Measurements from ENCODE around the gene TNFSF13B. TPM values are rescaled to one million over a fixed set of nuclear protein-coding genes. Genes with fewer than 3 reads are reported as not detected.

The TNFSF13B gene
- total RNA-seq, 4 donors from 2014 or later, result 0.31 to 2.1 (median 1.6) TPM; not detected in 1

GRCh38 chr13:108342369-108343289, 73.1 kb downstream of the TNFSF13B start:
- WGBS, 2 donors, result 37 to 55% methylated on average over 7 of the region's 7 CpGs
- no peaks in the 10 kb centered on the region for H3K27me3 ChIP-seq
- no peak for DNase-seq
- intact Hi-C loops (cut with DNase I), result loop anchor here (10.0 kb wide), 1 partner anchor 552 kb away; no protein-coding TSS in a partner anchor
- no peaks in the 10 kb centered on the region for H3K36me3 ChIP-seq
- no peaks in the 10 kb centered on the region for H3K9me3 ChIP-seq
- H3K4me3 ChIP-seq, result no peak overlapping the region
- H3K4me1 ChIP-seq, result no peaks in the 10 kb centered on the region
- no peak overlapping the region for H3K27ac ChIP-seq
- TF ChIP-seq CTCF (IDR thresholded peaks at IDR 0.05), result peak in 2 of 6 experiments; percentile 23 to 34
- no peak for TF ChIP-seq POLR2A (IDR thresholded peaks at IDR 0.05)

GRCh38 chr13:108345016-108345415, 75.5 kb downstream of the TNFSF13B start:
- intact Hi-C loops (cut with DNase I), result loop anchor here (10.0 kb wide), 1 partner anchor 550 kb away; no protein-coding TSS in a partner anchor
- WGBS, 2 donors, result 87 to 88% methylated on average over 10 of the region's 10 CpGs
- DNase-seq, result no peak
- no peak overlapping the region for H3K4me3 ChIP-seq
- H3K27me3 ChIP-seq, result no peaks in the 10 kb centered on the region
- TF ChIP-seq POLR2A (IDR thresholded peaks at IDR 0.05) (no peak), CTCF (IDR thresholded peaks at IDR 0.05) (no peak)
- H3K36me3 ChIP-seq, result no peaks in the 10 kb centered on the region
- H3K9me3 ChIP-seq, result no peaks in the 10 kb centered on the region
- H3K27ac ChIP-seq, result no peak overlapping the region
- no peaks in the 10 kb centered on the region for H3K4me1 ChIP-seq

- Histone ChIP-seq H3K4me1 (no peaks in the 10 kb centered on the region), H3K9me3 (no peaks in the 10 kb centered on the region), H3K27me3 (no peaks in the 10 kb centered on the region), H3K4me3 (no peak overlapping the region), H3K27ac (no peak overlapping the region), H3K36me3 (no peaks in the 10 kb centered on the region)
- intact Hi-C loops (cut with DNase I), result loop anchor here (10.0 kb wide), 1 partner anchor 548 kb away; no protein-coding TSS in a partner anchor
- no peak for DNase-seq
- WGBS, 2 donors, result 46 to 53% methylated on average over 8 of the region's 8 CpGs
- TF ChIP-seq POLR2A (IDR thresholded peaks at IDR 0.05), result no peak
- TF ChIP-seq CTCF (IDR thresholded peaks at IDR 0.05), result no peak
These were observed 76.9 kb downstream of the TNFSF13B start for GRCh38 chr13:108346376-108346775.

- Histone ChIP-seq H3K36me3 (no peaks in the 10 kb centered on the region), H3K27ac (no peak overlapping the region), H3K4me3 (no peak overlapping the region), H3K9me3 (no peaks in the 10 kb centered on the region), H3K4me1 (no peaks in the 10 kb centered on the region), H3K27me3 (no peaks in the 10 kb centered on the region)
- intact Hi-C loops (cut with DNase I), result loop anchor here (10.0 kb wide), 1 partner anchor 546 kb away; no protein-coding TSS in a partner anchor
- WGBS, 2 donors, result 0 to 66% methylated on average over 1 of the region's 1 CpG
- DNase-seq, result no peak
- TF ChIP-seq CTCF (IDR thresholded peaks at IDR 0.05) (no peak), POLR2A (IDR thresholded peaks at IDR 0.05) (no peak)
These were observed 79.8 kb downstream of the TNFSF13B start for GRCh38 chr13:108349269-108349668.

- no peaks in the 10 kb centered on the region for H3K4me1 ChIP-seq
- no peak overlapping the region for H3K4me3 ChIP-seq
- 69 to 78% methylated on average over 8 to 9 of the region's 9 CpGs for WGBS, 2 donors
- H3K9me3 ChIP-seq, result no peaks in the 10 kb centered on the region
- H3K36me3 ChIP-seq, result no peaks in the 10 kb centered on the region
- no peak overlapping the region for H3K27ac ChIP-seq
- H3K27me3 ChIP-seq, result no peaks in the 10 kb centered on the region
- TF ChIP-seq POLR2A (IDR thresholded peaks at IDR 0.05), result no peak
- TF ChIP-seq CTCF (IDR thresholded peaks at IDR 0.05), result no peak
- intact Hi-C loops (cut with DNase I), result no loop called here
- DNase-seq, result no peak
These were observed 81.1 kb downstream of the TNFSF13B start for GRCh38 chr13:108350579-108350978.
